Osteoblast (primary cell): ENCODE measurements around the gene IL13RA2. TPM values are rescaled to one million over a fixed set of nuclear protein-coding genes. Genes with fewer than 3 reads are reported as not detected.
A peak's percentile ranks its signal among the peaks of the same experiment; 100 is the strongest.

Experiments used
- DNase-seq: peaks from one replicate; pipeline ENCODE4 v3.0.0; 2011; ENCODE audit warnings: low spot score, mixed read lengths; ENCODE audit not compliant: insufficient read length; ENCODE audit errors: missing footprints
- H2AFZ ChIP-seq: 2 replicates; pipeline ENCODE4 v1.6.0; 2011; ENCODE audit warnings: mild to moderate bottlenecking, low read length
- H3K27ac ChIP-seq: 2 replicates; pipeline ENCODE4 v1.5.1; 2011; ENCODE audit warnings: mild to moderate bottlenecking, low read depth, low read length, moderate library complexity
- H3K27me3 ChIP-seq: 2 replicates; pipeline ENCODE4 v1.6.0; 2012; ENCODE audit warnings: mild to moderate bottlenecking, control low read depth, inconsistent platforms, low read length, moderate library complexity; ENCODE audit not compliant: insufficient read depth
- H3K36me3 ChIP-seq: 2 replicates; pipeline ENCODE4 v1.5.1; 2011; ENCODE audit warnings: mild to moderate bottlenecking, low read length, control low read depth, moderate library complexity; ENCODE audit not compliant: insufficient read depth
- H3K4me1 ChIP-seq: 2 replicates; pipeline ENCODE4 v1.5.1; 2011; ENCODE audit warnings: mild to moderate bottlenecking, low read length, control low read depth, moderate library complexity; ENCODE audit not compliant: insufficient read depth
- H3K4me2 ChIP-seq: 2 replicates; pipeline ENCODE4 v1.6.0; 2011; ENCODE audit warnings: mild to moderate bottlenecking, low read length; ENCODE audit not compliant: insufficient read depth
- H3K4me3 ChIP-seq: fragments of 200-600 bp; sonication (generic); 3 replicates; pipeline ENCODE4 v1.5.1; 2012; ENCODE audit warnings: mild to moderate bottlenecking, low read length, inconsistent platforms; ENCODE audit not compliant: insufficient read depth
- H3K79me2 ChIP-seq: 2 replicates; pipeline ENCODE4 v1.6.0; 2012; ENCODE audit warnings: mild to moderate bottlenecking, low read length, control low read depth, inconsistent platforms; ENCODE audit not compliant: insufficient read depth
- H3K9me3 ChIP-seq: 2 replicates; pipeline ENCODE4 v1.5.1; 2011; ENCODE audit warnings: low read depth, low read length, control low read depth
- H4K20me1 ChIP-seq: 2 replicates; pipeline ENCODE4 v1.6.0; 2012; ENCODE audit warnings: mild to moderate bottlenecking, low read length, control low read depth; ENCODE audit not compliant: insufficient read depth
- total RNA-seq: library from RNA; depleted of rRNA; stranded (reverse); fragments of >200 nt; gene quantifications from 2 replicates; pipeline ENCODE4 v1.2.3, GENCODE V29; 2012
- TF ChIP-seq, protein P1 (sequence below): IDR thresholded peaks from 2 replicates; pipeline ENCODE4 v1.5.1; 2011; ENCODE audit warnings: mild to moderate bottlenecking, low read depth, low read length, moderate library complexity; ENCODE audit errors: extremely low read depth

IL13RA2 gene
- 0.88 and 1.1 TPM in 2 replicates for total RNA-seq

DNA sequence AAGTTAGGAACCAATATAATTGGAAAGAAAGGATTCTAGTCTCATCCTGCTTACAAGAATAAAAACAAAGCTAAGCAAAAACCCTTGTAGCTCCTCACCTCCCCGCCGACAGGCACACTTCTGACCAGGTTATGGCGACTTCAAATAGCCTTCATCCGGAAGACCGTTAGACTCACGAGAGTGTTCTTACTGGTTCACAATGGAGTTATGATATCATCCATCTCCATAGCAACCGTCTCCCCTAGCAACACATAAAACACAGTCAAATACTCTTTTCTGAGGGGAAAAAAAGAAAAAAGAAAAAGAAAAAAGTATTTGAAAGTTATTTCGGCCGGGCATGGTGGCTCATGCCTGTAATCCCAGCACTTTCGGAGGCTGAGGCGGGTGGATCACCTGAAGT is at the start of gene IL13RA2:
IL13RA2 (minus strand) TSS at position 162 of the 400 bp plus-strand sequence. CDS start 347 bp downstream, outside the sequence.
- Histone ChIP-seq H2AFZ (no peak within 1 kb of the TSS), H3K4me2 (no peak within 1 kb of the TSS), H3K27ac (no peak within 1 kb of the TSS), H3K79me2 (no peaks in the 10 kb centered on the region), H4K20me1 (no peaks in the 10 kb centered on the region), H3K27me3 (no peaks in the 10 kb centered on the region), H3K9me3 (no peaks in the 10 kb centered on the region), H3K4me3 (no peak within 1 kb of the TSS), H3K36me3 (no peaks in the 10 kb centered on the region), H3K4me1 (no peaks in the 10 kb centered on the region)
- no peak for DNase-seq
- TF ChIP-seq, protein P1, sequence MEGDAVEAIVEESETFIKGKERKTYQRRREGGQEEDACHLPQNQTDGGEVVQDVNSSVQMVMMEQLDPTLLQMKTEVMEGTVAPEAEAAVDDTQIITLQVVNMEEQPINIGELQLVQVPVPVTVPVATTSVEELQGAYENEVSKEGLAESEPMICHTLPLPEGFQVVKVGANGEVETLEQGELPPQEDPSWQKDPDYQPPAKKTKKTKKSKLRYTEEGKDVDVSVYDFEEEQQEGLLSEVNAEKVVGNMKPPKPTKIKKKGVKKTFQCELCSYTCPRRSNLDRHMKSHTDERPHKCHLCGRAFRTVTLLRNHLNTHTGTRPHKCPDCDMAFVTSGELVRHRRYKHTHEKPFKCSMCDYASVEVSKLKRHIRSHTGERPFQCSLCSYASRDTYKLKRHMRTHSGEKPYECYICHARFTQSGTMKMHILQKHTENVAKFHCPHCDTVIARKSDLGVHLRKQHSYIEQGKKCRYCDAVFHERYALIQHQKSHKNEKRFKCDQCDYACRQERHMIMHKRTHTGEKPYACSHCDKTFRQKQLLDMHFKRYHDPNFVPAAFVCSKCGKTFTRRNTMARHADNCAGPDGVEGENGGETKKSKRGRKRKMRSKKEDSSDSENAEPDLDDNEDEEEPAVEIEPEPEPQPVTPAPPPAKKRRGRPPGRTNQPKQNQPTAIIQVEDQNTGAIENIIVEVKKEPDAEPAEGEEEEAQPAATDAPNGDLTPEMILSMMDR = no peak

- Histone ChIP-seq H3K27ac (no peak overlapping the region), H3K4me3 (no peak overlapping the region), H2AFZ (no peak overlapping the region), H3K36me3 (no peaks in the 10 kb centered on the region), H3K27me3 (no peaks in the 10 kb centered on the region), H3K9me3 (no peaks in the 10 kb centered on the region), H3K4me1 (peaks cover 5% of the 10 kb centered on the region), H3K4me2 (no peak overlapping the region), H4K20me1 (no peaks in the 10 kb centered on the region), H3K79me2 (no peaks in the 10 kb centered on the region)
- TF ChIP-seq, protein P1 = no peak
- no peak for DNase-seq
Observed at GRCh38 chrX:115065304-115065703, 47.9 kb upstream of the IL13RA2 start.

GRCh38 chrX:115060013-115060412 is 42.6 kb upstream of the IL13RA2 start:
- no peaks in the 10 kb centered on the region for H3K79me2 ChIP-seq
- H3K27ac ChIP-seq = no peak overlapping the region
- H3K4me2 ChIP-seq = no peak overlapping the region
- H3K4me3 ChIP-seq = no peak overlapping the region
- no peak for DNase-seq
- H3K27me3 ChIP-seq = no peaks in the 10 kb centered on the region
- no peaks in the 10 kb centered on the region for H3K9me3 ChIP-seq
- TF ChIP-seq, protein P1 = no peak
- H2AFZ ChIP-seq = no peak overlapping the region
- no peaks in the 10 kb centered on the region for H4K20me1 ChIP-seq
- peaks cover 5% of the 10 kb centered on the region for H3K4me1 ChIP-seq
- H3K36me3 ChIP-seq = no peaks in the 10 kb centered on the region

GRCh38 chrX:115058276-115058675 is 40.9 kb upstream of the IL13RA2 start:
- Histone ChIP-seq H3K4me3 (no peak overlapping the region), H3K4me2 (peak overlapping the region; percentile 36)

More at GRCh38 chrX:115058276-115058675, 40.9 kb upstream of the IL13RA2 start:
- Histone ChIP-seq H3K27me3 (no peaks in the 10 kb centered on the region), H3K79me2 (no peaks in the 10 kb centered on the region), H3K9me3 (no peaks in the 10 kb centered on the region), H4K20me1 (no peaks in the 10 kb centered on the region), H2AFZ (no peak overlapping the region), H3K4me1 (peaks cover 5% of the 10 kb centered on the region), H3K36me3 (no peaks in the 10 kb centered on the region), H3K27ac (peak overlapping the region; percentile 55)
- DNase-seq = no peak
- TF ChIP-seq, protein P1 = no peak
